Activated T-helper 2 cell treated with anti-CD3 and anti-CD28 coated beads, Interferon-gamma antibody, Interleukin-2, Interleukin-4, amounts not matched to agents 10 μg/mL and 5 μg/mL and 100 μg/mL, durations not matched to agents 14 hours and 24 hours and 36 hours (primary cell): Measurements from ENCODE around the gene MCRIP2. TPM values are rescaled to one million over a fixed set of nuclear protein-coding genes. Genes with fewer than 3 reads are reported as not detected.

Experiments used
- DNase-seq: peaks from one replicate; pipeline ENCODE4 v3.0.0; 2021; ENCODE audit warnings: low spot score
- H3K27ac Mint-ChIP-seq: one replicate; pipeline ENCODE4 v1.8.0; 2021; ENCODE audit warnings: mixed read lengths
- H3K27me3 Mint-ChIP-seq: one replicate; pipeline ENCODE4 v1.8.0; 2021; ENCODE audit warnings: low read depth, mixed read lengths
- H3K36me3 Mint-ChIP-seq: one replicate; pipeline ENCODE4 v1.8.0; 2021; ENCODE audit warnings: low read depth, mixed read lengths
- H3K4me1 Mint-ChIP-seq: one replicate; pipeline ENCODE4 v1.8.0; 2021; ENCODE audit warnings: low read depth, mixed read lengths
- H3K4me3 Mint-ChIP-seq: one replicate; pipeline ENCODE4 v1.8.0; 2021; ENCODE audit warnings: low read depth, mild to moderate bottlenecking, moderate library complexity, mixed read lengths
- H3K9me3 Mint-ChIP-seq: one replicate; pipeline ENCODE4 v1.8.0; 2021; ENCODE audit warnings: mixed read lengths
- intact Hi-C: fragments of 100-400 bp; cut with micrococcal nuclease; formaldehyde crosslinking; loops from one replicate; pipeline ENCODE4 v1.15.1; 2023
- total RNA-seq: library from RNA; stranded (reverse); gene quantifications from 2 replicates; pipeline ENCODE4 v1.2.3, GENCODE V29; 2022

MCRIP2 gene
- total RNA-seq, 1 donor from 2014 or later = 62.6 TPM

DNA sequence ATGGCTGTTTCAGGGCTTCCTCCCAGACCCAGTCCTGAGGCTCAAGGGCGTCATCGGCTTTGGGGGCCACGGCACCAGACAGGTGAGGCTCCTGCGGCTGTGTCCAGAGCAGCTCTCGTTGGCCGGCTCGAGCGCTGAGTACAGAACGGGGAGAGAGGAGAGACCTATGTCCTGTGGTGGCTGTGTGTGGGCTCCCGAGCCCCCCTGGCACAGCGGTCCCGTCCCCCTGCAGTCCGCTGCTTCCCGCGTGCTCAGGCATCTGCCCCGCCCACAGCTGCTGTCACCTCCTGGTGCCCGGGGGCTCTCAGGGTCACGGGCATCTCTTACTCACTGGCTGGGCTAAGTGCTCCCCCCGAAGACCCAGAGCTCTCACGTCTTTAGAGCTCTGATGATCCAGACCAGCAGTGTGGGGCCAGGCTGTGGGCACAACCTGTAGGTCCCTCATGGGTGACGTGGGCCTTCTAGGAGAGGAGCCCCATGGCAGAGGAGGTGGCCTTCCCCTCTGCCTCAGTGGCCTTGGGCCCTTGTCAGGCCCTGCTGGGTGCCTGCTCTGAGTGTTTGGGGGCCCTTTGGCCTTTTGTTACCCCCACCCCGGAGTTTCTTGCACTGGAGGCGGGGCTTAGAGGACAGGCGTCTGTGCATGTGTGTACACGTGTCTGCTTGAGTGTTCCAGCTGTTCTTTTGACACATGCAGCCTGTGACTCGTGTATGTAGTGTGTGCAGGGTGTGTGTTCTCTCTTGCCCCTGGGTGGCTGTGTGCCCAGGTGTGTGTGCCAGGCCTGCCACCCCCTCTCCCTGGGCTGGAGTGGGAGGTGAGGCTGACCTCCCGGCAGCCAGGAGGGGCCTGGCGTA is 11.1 kb downstream of the MCRIP2 start:
- Mint-ChIP-seq H3K36me3 (no peaks in the 10 kb centered on the region), H3K27ac (no peak overlapping the region), H3K4me3 (no peak overlapping the region), H3K27me3 (no peaks in the 10 kb centered on the region), H3K9me3 (no peaks in the 10 kb centered on the region), H3K4me1 (peaks cover 2% of the 10 kb centered on the region)
- DNase-seq = no peak
- intact Hi-C loops = no loop called here

DNA sequence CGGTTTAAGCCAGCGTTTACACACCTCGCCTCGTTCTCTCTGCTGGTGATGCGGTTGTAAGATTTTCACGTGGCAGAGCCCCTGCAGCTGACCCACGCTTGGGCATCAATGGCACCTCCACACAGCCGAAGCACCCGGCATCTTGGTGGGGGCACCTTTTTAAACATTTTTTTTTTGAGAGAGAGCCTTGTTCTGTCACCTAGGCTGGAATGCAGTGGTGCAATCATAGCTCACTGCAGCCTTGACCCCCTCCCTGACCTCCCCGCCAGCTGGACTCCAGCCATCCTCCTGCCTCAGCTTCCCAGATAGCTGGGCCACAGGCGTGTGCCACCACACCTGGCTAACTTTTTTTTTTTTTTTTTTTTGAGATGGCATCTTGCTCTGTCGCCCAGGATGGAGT is 12.4 kb downstream of the MCRIP2 start:
- no peaks in the 10 kb centered on the region for H3K9me3 Mint-ChIP-seq
- DNase-seq = no peak
- intact Hi-C loops = no loop called here
- H3K4me1 Mint-ChIP-seq = peaks cover 2% of the 10 kb centered on the region
- no peak overlapping the region for H3K4me3 Mint-ChIP-seq
- H3K27me3 Mint-ChIP-seq = no peaks in the 10 kb centered on the region
- no peak overlapping the region for H3K27ac Mint-ChIP-seq
- H3K36me3 Mint-ChIP-seq = no peaks in the 10 kb centered on the region

DNA sequence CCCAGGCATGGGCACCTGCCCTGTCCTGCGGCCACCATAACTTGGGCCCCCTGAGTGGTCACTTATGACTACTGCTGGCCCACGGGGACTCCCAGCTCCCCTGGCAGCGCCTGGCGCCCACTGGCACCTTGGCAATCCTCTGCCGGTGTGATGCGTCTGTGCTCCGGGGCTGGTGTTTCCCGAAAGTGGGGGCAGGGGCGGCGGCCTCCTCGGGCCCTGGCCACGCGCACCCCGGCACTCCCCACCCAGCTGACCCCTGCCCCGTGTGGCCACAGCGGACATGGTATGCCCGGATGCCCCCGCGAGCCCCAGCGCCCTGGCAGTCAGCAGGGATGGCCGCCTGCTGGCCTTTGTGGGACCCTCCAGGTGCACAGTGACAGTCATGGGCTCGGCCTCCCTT is 15.9 kb downstream of the MCRIP2 start:
- H3K9me3 Mint-ChIP-seq = no peaks in the 10 kb centered on the region
- DNase-seq = no peak
- peaks cover 3% of the 10 kb centered on the region for H3K4me1 Mint-ChIP-seq
- no peak overlapping the region for H3K4me3 Mint-ChIP-seq
- H3K27ac Mint-ChIP-seq = no peak overlapping the region
- no peaks in the 10 kb centered on the region for H3K27me3 Mint-ChIP-seq
- intact Hi-C loops = no loop called here
- no peaks in the 10 kb centered on the region for H3K36me3 Mint-ChIP-seq

DNA sequence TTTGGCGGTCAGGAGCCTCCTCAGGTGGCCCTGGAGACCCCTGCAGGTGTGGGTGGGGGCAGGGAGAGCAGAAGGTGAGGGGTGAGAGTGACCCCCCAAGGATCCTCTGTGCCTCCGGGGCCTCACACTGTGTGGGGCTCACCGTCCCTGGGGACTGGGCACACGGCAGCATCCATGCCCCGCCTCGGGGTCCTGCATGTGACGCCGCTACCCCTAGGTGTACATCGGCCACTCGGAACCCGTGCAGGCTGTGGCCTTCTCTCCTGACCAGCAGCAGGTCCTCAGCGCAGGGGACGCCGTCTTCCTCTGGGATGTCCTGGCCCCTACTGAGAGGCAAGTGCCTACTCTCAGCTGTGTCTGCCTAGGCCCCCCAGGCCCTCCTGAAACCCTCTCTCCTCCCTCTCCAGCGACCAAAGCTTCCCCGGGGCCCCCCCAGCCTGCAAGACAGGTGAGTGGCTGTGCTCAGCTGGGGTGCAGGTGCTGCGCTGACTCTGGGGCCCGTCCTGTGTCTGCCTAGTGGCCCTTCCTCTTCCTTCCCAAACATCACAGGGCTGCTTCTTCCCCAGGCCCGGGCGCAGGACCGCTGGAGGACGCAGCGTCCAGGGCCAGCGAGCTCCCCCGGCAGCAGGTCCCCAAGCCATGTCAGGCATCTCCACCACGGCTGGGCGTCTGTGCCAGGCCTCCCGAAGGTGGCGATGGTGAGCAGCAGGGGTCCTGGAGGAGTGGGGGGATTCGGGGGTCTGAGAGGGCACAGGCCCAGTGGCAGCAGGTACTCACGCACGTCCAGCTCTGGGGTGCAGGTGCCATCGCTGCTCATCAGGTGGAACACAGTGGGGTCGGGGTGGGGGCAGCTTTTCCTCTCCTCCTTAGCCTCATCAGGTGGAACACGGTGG is 17.3 kb downstream of the MCRIP2 start:
- no peak overlapping the region for H3K27ac Mint-ChIP-seq
- intact Hi-C loops = no loop called here
- no peaks in the 10 kb centered on the region for H3K27me3 Mint-ChIP-seq
- H3K9me3 Mint-ChIP-seq = no peaks in the 10 kb centered on the region
- H3K4me1 Mint-ChIP-seq = peaks cover 3% of the 10 kb centered on the region
- no peaks in the 10 kb centered on the region for H3K36me3 Mint-ChIP-seq
- no peak for DNase-seq
- no peak overlapping the region for H3K4me3 Mint-ChIP-seq

DNA sequence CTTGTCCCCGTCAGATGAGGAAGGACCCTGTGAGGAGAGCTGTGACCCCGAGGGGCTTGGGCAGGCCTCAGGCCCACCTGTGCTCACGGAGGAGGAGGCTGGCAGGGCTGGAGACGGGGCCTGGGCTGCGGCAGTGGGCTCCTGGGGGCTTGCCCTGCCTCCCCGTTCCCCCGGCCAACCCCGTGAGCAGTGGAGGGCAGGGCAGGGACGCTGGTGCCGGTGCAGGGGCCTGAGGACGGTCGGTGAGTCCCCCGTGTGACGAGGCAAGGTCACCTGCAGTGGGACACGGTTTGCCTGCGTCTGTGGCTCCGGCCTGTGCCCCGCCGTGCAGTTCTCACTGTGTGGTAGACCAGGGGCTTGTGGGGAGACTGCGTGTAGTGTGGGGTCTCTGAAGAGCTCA is 18.0 kb downstream of the MCRIP2 start:
- no peaks in the 10 kb centered on the region for H3K9me3 Mint-ChIP-seq
- intact Hi-C loops = no loop called here
- no peaks in the 10 kb centered on the region for H3K36me3 Mint-ChIP-seq
- no peak overlapping the region for H3K4me3 Mint-ChIP-seq
- H3K4me1 Mint-ChIP-seq = peaks cover 3% of the 10 kb centered on the region
- no peak overlapping the region for H3K27ac Mint-ChIP-seq
- DNase-seq = no peak
- no peaks in the 10 kb centered on the region for H3K27me3 Mint-ChIP-seq

DNA sequence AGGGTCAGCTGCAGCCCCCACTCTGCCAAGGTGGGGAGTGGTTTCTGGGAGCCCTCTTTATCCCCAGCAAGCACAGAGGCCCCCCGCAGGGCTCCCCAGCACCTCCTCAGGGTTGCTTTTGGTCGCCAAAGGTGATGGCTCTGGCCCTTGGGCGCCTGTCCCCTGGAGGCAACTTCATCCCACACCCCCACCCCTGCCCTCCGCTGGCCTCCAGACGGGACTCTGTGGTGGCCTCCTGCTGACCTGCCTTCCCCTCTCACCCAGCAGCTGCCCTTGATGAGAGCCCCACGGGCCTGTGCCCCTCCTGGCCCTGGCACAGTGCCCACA is 18.5 kb downstream of the MCRIP2 start:
- H3K36me3 Mint-ChIP-seq = no peaks in the 10 kb centered on the region
- H3K4me3 Mint-ChIP-seq = no peak overlapping the region
- no peak overlapping the region for H3K27ac Mint-ChIP-seq
- peaks cover 3% of the 10 kb centered on the region for H3K4me1 Mint-ChIP-seq
- no peak for DNase-seq
- intact Hi-C loops = no loop called here
- no peaks in the 10 kb centered on the region for H3K27me3 Mint-ChIP-seq
- no peaks in the 10 kb centered on the region for H3K9me3 Mint-ChIP-seq

DNA sequence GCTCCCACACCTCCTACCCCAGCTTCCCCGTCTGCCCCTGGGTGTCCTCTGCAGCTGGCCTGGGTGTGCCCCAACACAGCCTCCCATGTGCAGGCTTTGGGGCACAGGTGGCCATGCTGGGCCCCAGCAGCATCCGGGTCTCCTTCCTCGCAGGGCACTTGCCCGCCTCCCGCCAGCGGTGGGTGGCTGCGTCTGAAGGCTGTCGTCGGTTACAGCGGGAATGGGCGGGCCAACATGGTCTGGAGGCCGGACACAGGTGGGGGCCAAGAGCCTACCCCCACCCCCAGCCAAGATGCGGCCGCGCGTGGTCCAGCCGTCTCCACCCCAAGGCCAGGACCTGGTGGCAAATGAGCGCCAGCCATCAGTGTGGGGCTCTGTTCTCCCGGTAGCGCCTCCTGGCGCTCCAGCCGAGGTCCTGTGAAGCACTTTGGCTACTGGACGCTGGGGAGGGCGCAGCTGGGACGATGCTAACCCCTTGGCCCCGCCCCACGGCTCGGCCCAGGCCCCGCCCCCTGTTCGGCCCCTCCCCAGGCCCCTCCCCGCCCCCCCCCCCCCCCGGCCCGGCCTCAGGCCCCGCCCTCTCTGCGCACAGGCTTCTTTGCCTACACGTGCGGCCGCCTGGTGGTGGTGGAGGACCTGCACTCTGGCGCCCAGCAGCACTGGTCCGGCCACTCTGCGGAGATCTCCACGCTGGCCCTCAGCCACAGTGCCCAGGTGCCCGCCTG is 19.0 kb downstream of the MCRIP2 start:
- Mint-ChIP-seq H3K4me1 (peaks cover 3% of the 10 kb centered on the region), H3K27ac (no peak overlapping the region), H3K27me3 (no peaks in the 10 kb centered on the region), H3K4me3 (no peak overlapping the region), H3K9me3 (no peaks in the 10 kb centered on the region), H3K36me3 (no peaks in the 10 kb centered on the region)
- intact Hi-C loops = no loop called here
- peak; percentile 61 for DNase-seq

DNA sequence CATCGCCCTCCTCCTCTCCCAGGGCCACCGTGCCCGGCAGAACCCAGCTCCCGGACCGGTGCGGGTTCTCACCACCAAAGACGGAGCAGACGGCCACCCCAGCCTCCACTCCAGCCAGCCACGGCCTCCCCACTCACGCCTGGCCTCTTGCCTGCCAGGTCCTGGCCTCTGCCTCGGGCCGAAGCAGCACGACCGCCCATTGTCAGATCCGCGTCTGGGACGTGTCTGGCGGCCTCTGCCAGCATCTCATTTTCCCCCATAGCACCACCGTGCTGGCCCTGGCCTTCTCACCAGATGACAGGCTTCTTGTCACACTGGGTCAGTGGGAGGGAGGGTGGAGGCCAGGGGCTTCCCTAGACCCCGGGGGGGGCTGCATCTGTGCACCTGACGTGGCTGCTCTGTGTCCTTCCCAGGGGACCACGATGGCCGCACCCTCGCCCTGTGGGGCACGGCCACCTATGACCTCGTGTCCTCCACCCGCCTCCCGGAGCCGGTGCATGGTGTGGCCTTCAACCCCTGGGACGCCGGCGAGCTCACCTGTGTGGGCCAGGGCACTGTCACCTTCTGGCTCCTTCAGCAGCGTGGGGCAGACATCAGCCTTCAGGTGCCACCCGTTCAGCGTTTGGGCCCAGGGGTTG is 19.7 kb downstream of the MCRIP2 start:
- peaks cover 3% of the 10 kb centered on the region for H3K4me1 Mint-ChIP-seq
- no peak overlapping the region for H3K4me3 Mint-ChIP-seq
- DNase-seq = no peak
- H3K27ac Mint-ChIP-seq = no peak overlapping the region
- H3K27me3 Mint-ChIP-seq = no peaks in the 10 kb centered on the region
- H3K36me3 Mint-ChIP-seq = no peaks in the 10 kb centered on the region
- intact Hi-C loops = no loop called here
- no peaks in the 10 kb centered on the region for H3K9me3 Mint-ChIP-seq

DNA sequence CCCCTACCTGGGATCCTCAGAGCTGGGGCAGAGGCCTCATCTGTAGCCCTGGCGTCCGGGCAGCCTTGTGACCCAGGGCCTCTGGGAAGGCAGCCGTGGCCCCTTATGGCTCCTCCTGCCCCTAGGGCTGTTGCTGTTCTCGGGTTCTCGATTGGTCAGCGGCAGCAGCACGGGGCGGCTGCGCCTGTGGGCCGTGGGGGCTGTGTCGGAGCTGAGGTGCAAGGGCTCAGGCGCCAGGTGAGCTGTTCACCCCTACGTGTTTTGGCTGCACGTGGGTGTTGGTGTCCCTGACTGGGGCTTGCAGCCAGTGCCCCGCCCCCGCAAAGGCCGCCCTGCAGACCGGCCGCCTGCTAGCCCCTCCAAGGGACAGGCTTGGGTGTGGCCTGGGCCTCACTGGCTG is 20.5 kb downstream of the MCRIP2 start:
- Mint-ChIP-seq H3K9me3 (no peaks in the 10 kb centered on the region), H3K27me3 (no peaks in the 10 kb centered on the region), H3K27ac (no peak overlapping the region), H3K36me3 (no peaks in the 10 kb centered on the region), H3K4me3 (no peak overlapping the region), H3K4me1 (peaks cover 3% of the 10 kb centered on the region)
- DNase-seq = no peak
- intact Hi-C loops = no loop called here

DNA sequence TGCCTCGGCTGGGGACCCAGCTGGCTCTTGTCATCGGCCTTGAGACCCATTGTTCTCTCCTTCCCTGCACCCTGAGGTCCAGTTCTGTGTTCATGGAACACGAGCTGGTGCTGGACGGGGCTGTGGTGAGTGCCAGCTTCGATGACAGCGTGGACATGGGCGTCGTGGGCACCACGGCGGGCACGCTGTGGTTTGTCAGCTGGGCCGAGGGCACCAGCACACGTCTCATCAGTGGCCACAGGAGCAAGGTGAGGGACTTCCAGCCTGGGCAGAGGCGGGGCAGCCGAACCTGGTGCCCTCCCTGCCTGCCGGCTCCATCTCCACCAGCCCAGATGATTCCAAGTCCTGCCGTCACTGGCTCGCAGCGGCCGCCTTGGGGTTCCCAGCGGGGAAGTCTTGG is 21.0 kb downstream of the MCRIP2 start:
- Mint-ChIP-seq H3K36me3 (no peaks in the 10 kb centered on the region), H3K4me1 (peaks cover 6% of the 10 kb centered on the region), H3K4me3 (no peak overlapping the region), H3K27ac (no peak overlapping the region), H3K9me3 (no peaks in the 10 kb centered on the region), H3K27me3 (no peaks in the 10 kb centered on the region)
- intact Hi-C loops = no loop called here
- DNase-seq = no peak

DNA sequence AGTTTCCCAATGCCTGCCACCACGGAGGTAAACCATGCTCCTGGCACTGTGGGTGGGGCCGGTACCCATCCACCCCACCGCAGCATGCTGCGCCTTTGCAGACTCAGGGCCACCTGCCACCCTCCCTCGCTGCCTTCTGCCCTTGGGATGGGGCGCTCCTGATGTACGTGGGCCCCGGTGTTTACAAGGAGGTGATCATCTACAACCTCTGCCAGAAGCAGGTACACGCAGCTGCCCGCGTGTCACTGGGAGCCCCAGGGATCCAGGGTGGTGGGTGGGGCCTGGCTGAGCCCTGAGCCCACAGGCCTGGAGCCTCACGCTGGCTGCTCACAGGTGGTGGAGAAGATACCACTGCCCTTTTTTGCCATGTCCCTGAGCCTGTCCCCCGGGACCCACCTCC is 24.9 kb downstream of the MCRIP2 start:
- no peak overlapping the region for H3K27ac Mint-ChIP-seq
- H3K9me3 Mint-ChIP-seq = no peaks in the 10 kb centered on the region
- peaks cover 6% of the 10 kb centered on the region for H3K36me3 Mint-ChIP-seq
- intact Hi-C loops = no loop called here
- peaks cover 4% of the 10 kb centered on the region for H3K4me1 Mint-ChIP-seq
- no peaks in the 10 kb centered on the region for H3K27me3 Mint-ChIP-seq
- DNase-seq = no peak
- no peak overlapping the region for H3K4me3 Mint-ChIP-seq

DNA sequence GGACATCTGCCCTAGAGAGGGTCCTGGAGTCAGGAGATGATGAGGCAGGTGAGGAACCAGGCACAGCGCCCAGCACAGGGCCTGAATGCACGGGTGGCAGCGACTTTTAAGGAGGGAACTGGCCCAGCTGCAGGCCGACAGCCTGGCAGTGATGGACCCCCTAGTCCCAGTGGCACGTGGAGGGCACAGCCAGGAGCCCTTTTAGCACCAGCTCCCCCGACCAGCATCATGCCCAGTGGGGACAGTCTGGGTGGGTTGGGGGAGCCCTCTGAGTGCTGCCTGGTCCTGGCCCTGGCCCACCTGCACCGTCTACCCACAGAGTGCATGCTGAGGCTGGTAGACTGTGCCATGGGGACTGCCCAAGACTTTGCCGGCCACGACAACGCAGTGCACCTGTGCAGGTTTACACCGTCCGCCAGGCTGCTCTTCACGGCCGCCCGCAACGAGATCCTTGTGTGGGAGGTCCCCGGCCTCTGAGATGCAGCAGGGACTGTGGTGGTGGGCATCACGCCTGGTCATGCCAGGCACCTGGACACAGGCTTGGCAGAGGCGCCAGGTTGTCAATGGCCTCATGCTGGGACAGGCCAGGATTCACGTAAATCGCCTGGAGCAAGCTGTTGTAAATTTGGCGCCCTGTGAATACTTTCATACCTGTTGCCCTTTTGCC is 25.6 kb downstream of the MCRIP2 start:
- Mint-ChIP-seq H3K4me1 (peaks cover 4% of the 10 kb centered on the region), H3K9me3 (no peaks in the 10 kb centered on the region), H3K27ac (peak overlapping the region; percentile 80), H3K36me3 (peaks cover 6% of the 10 kb centered on the region), H3K4me3 (peak overlapping the region; percentile 71), H3K27me3 (no peaks in the 10 kb centered on the region)
- intact Hi-C loops = no loop called here
- no peak for DNase-seq
